ENCODE results near the gene ANKDD1B.

The ANKDD1B gene

DNA sequence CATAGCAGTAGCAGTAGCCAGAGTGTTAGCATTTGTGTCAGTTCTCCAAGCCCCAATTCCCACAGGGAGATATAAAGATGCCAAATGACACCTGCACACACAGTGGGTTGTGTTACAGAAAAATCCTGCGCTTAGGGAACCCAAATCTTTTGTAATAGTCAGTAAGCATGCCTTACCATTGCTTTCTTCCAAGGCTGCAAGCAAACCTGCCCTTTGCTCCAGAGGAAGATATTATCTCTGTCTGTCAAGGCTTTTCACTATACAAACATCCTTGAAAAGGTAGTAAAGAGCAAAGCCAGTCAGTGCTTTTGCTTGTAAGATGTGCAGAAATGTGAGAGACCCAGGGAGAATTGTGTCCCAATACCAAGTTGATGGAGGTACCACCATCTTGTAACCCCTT, 2.9 kb downstream of the ANKDD1B start:
- Histone ChIP-seq H2AFZ (no peak overlapping the region), H3K36me3 (ENCODE audit: control insufficient read depth, insufficient read depth, low read length) (no peaks in the 10 kb centered on the region), H3K4me3 (ENCODE audit: low read depth, low read length) (no peak overlapping the region), H3K27me3 (ENCODE audit: control insufficient read depth, insufficient read depth, low read length) (no peaks in the 10 kb centered on the region), H3K9ac (no peak overlapping the region), H3K79me2 (no peaks in the 10 kb centered on the region), H3K9me3 (ENCODE audit: control insufficient read depth, low read length) (no peaks in the 10 kb centered on the region), H3K27ac (no peak overlapping the region), H3K4me1 (no peaks in the 10 kb centered on the region), H3K4me2 (ENCODE audit: low read length) (no peak overlapping the region)
- TF ChIP-seq, protein P1, sequence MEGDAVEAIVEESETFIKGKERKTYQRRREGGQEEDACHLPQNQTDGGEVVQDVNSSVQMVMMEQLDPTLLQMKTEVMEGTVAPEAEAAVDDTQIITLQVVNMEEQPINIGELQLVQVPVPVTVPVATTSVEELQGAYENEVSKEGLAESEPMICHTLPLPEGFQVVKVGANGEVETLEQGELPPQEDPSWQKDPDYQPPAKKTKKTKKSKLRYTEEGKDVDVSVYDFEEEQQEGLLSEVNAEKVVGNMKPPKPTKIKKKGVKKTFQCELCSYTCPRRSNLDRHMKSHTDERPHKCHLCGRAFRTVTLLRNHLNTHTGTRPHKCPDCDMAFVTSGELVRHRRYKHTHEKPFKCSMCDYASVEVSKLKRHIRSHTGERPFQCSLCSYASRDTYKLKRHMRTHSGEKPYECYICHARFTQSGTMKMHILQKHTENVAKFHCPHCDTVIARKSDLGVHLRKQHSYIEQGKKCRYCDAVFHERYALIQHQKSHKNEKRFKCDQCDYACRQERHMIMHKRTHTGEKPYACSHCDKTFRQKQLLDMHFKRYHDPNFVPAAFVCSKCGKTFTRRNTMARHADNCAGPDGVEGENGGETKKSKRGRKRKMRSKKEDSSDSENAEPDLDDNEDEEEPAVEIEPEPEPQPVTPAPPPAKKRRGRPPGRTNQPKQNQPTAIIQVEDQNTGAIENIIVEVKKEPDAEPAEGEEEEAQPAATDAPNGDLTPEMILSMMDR (IDR thresholded peaks at IDR 0.05) = no peak

DNA sequence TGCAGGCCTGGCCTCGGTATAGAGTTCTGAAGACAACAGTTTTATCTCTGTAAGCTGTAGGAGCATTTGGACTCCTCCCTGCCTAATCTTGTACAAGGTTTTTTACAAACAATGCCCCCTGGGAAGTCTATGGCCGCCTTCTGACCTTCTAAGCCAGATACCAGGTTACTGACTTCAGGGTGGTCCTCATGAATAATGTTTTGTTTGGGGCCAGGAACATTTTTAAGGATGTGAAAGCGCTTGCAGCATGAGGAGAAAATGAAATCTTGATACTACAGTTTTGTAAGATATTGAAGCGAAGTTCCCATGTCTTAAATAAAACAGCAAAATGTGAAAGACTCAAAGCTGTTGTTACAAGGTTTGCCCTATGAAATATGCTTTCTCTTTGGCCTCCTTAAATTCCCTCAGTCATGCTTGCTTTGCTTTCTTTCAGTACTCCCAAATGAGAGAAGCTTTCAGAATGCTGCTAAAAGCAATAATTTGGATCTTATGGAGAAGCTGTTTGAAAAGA, 5.2 kb downstream of the ANKDD1B start:
- no peak overlapping the region for H3K27ac ChIP-seq
- H3K4me1 ChIP-seq = peaks cover 12% of the 10 kb centered on the region

DNA sequence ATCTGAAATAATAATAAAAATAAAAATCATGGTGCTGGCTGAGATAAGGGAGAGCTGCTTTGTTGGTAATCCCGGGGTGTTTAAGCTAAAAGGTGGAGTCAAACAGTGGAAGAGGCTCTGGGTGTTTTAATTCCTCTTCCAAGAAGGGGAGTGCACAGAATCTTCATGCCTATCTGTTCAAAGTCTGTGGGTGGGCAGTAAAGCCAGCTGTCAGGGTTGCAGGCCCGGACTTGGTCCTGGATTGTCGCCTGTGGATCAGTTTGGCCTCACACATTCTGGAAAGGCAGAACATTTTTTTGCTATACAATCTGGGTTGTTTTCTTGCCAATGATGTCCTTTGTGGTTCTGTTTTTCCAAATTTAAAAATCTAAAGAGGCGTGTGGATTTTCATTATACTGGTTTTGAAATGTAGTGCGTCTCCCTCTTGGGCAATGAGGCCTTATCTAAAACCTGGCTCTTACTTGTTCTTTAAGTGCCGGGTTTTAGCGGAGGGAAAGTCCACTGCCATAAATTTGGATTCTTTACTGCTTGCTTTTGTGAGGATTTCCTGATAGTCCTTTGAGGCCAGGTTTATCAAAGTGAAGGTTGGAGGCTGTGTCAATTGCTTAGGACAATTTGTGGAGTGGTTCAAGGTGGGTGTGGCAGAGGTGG, 5.8 kb downstream of the ANKDD1B start:
- peak overlapping the region; percentile 30 for H2AFZ ChIP-seq
- H3K79me2 ChIP-seq = no peaks in the 10 kb centered on the region
- H3K9ac ChIP-seq = no peak overlapping the region
- H3K4me2 ChIP-seq (ENCODE audit: low read length) = no peak overlapping the region
- TF ChIP-seq, protein P1 (IDR thresholded peaks at IDR 0.05) = no peak
- no peaks in the 10 kb centered on the region for H3K27me3 ChIP-seq (ENCODE audit: control insufficient read depth, insufficient read depth, low read length)
- H3K36me3 ChIP-seq (ENCODE audit: control insufficient read depth, insufficient read depth, low read length) = no peaks in the 10 kb centered on the region
- H3K9me3 ChIP-seq (ENCODE audit: control insufficient read depth, low read length) = no peaks in the 10 kb centered on the region
- H3K4me3 ChIP-seq (ENCODE audit: low read depth, low read length) = no peak overlapping the region
- H3K4me1 ChIP-seq = peaks cover 12% of the 10 kb centered on the region
- no peak overlapping the region for H3K27ac ChIP-seq

More for the DNA sequence above, 5.2 kb downstream of the ANKDD1B start:
- no peak overlapping the region for H3K4me3 ChIP-seq (ENCODE audit: low read depth, low read length)
- H3K27me3 ChIP-seq (ENCODE audit: control insufficient read depth, insufficient read depth, low read length) = no peaks in the 10 kb centered on the region
- no peak overlapping the region for H3K4me2 ChIP-seq (ENCODE audit: low read length)
- TF ChIP-seq, protein P1 (IDR thresholded peaks at IDR 0.05) = no peak
- H3K79me2 ChIP-seq = no peaks in the 10 kb centered on the region
- H3K36me3 ChIP-seq (ENCODE audit: control insufficient read depth, insufficient read depth, low read length) = no peaks in the 10 kb centered on the region
- peak overlapping the region; percentile 30 for H2AFZ ChIP-seq
- no peaks in the 10 kb centered on the region for H3K9me3 ChIP-seq (ENCODE audit: control insufficient read depth, low read length)
- H3K9ac ChIP-seq = no peak overlapping the region

DNA sequence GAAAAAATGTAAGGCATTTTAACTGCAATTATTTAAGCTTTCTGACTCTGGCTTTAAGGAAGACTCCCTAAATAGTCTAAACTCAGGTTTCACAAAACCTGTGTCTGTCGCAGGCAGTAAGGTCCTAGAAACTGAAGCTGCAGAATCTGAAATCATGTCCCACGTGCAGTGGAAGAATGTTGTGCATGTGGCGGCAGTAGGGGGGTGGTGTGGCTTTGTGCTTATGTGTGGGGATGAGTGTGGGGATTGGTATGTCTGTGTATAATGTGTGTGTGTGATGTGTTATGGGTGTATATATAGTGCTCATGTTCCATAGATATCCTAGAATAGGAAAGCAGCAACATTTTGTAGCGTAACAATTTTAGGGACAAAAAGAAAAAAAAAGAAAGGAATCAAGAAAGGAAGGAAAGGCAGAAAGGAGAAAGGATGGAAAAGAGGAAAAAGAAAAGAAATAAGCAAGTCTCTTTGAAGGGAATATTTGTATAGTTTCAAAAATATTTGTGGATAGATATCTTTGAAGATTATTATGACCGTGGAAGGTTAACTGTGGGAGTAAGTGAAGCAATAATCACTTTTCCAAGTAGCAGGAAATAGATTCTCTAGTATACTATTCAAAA, 6.6 kb downstream of the ANKDD1B start:
- Histone ChIP-seq H3K27ac (no peak overlapping the region), H3K27me3 (ENCODE audit: control insufficient read depth, insufficient read depth, low read length) (no peaks in the 10 kb centered on the region), H3K4me3 (ENCODE audit: low read depth, low read length) (no peak overlapping the region), H3K36me3 (ENCODE audit: control insufficient read depth, insufficient read depth, low read length) (no peaks in the 10 kb centered on the region), H3K4me1 (peaks cover 12% of the 10 kb centered on the region), H3K9ac (no peak overlapping the region), H3K79me2 (no peaks in the 10 kb centered on the region), H3K9me3 (ENCODE audit: control insufficient read depth, low read length) (no peaks in the 10 kb centered on the region), H2AFZ (no peak overlapping the region), H3K4me2 (ENCODE audit: low read length) (no peak overlapping the region)
- TF ChIP-seq, protein P1 (IDR thresholded peaks at IDR 0.05) = no peak

Data from parathyroid adenoma (tissue), 2 donors.